ENCODE results near the gene PTPRK.
"Not testable (repeated sequence)": the region's sequence is repeated elsewhere in the genome, so short reads cannot be mapped to it uniquely, and the experiment has no call there.

PTPRK gene

GRCh38 chr6:128024046-128024445, 496.4 kb downstream of the PTPRK start:
- H3K9ac ChIP-seq (ENCODE audit: low read depth, low read length), result no peak overlapping the region
- H3K36me3 ChIP-seq (ENCODE audit: insufficient read depth, low read length), result no peaks in the 10 kb centered on the region
- no peaks in the 10 kb centered on the region for H3K9me3 ChIP-seq (ENCODE audit: control insufficient read depth, insufficient read depth, low read length)
- H3K4me1 ChIP-seq (ENCODE audit: insufficient read depth, low read length), result peaks cover 7% of the 10 kb centered on the region; the same call in 1 of the 2 replicates

GRCh38 chr6:128018821-128019220, 501.6 kb downstream of the PTPRK start:
- H3K4me1 ChIP-seq (ENCODE audit: insufficient read depth, low read length), result no peaks in the 10 kb centered on the region
- no peaks in the 10 kb centered on the region for H3K36me3 ChIP-seq (ENCODE audit: insufficient read depth, low read length)
- H3K9ac ChIP-seq (ENCODE audit: low read depth, low read length), result no peak overlapping the region
- H3K9me3 ChIP-seq (ENCODE audit: control insufficient read depth, insufficient read depth, low read length), result no peaks in the 10 kb centered on the region

- Histone ChIP-seq H3K4me1 (ENCODE audit: insufficient read depth, low read length) (no peaks in the 10 kb centered on the region), H3K9me3 (ENCODE audit: control insufficient read depth, insufficient read depth, low read length) (no peaks in the 10 kb centered on the region), H3K36me3 (ENCODE audit: insufficient read depth, low read length) (no peaks in the 10 kb centered on the region), H3K9ac (ENCODE audit: low read depth, low read length) (no peak overlapping the region)
Measured at GRCh38 chr6:128017288-128017687, 503.1 kb downstream of the PTPRK start.

- Histone ChIP-seq H3K4me1 (ENCODE audit: insufficient read depth, low read length) (no peaks in the 10 kb centered on the region), H3K36me3 (ENCODE audit: insufficient read depth, low read length) (no peaks in the 10 kb centered on the region), H3K9ac (ENCODE audit: low read depth, low read length) (no peak overlapping the region), H3K9me3 (ENCODE audit: control insufficient read depth, insufficient read depth, low read length) (no peaks in the 10 kb centered on the region)
Measured at GRCh38 chr6:128007658-128008057, 512.7 kb downstream of the PTPRK start.

- no peaks in the 10 kb centered on the region for H3K4me1 ChIP-seq (ENCODE audit: insufficient read depth, low read length)
- H3K9me3 ChIP-seq (ENCODE audit: control insufficient read depth, insufficient read depth, low read length), result no peaks in the 10 kb centered on the region
- H3K36me3 ChIP-seq (ENCODE audit: insufficient read depth, low read length), result no peaks in the 10 kb centered on the region
- H3K9ac ChIP-seq (ENCODE audit: low read depth, low read length), result no peak overlapping the region
Measured at GRCh38 chr6:128005009-128005408, 515.4 kb downstream of the PTPRK start.

GRCh38 chr6:128000363-128000762, 520.0 kb downstream of the PTPRK start:
- Histone ChIP-seq H3K36me3 (ENCODE audit: insufficient read depth, low read length) (no peaks in the 10 kb centered on the region), H3K9me3 (ENCODE audit: control insufficient read depth, insufficient read depth, low read length) (no peaks in the 10 kb centered on the region), H3K4me1 (ENCODE audit: insufficient read depth, low read length) (no peaks in the 10 kb centered on the region), H3K9ac (ENCODE audit: low read depth, low read length) (no peak overlapping the region)

- Histone ChIP-seq H3K9me3 (ENCODE audit: control insufficient read depth, insufficient read depth, low read length) (no peaks in the 10 kb centered on the region), H3K9ac (ENCODE audit: low read depth, low read length) (no peak overlapping the region), H3K36me3 (ENCODE audit: insufficient read depth, low read length) (no peaks in the 10 kb centered on the region), H3K4me1 (ENCODE audit: insufficient read depth, low read length) (no peaks in the 10 kb centered on the region)
Measured at GRCh38 chr6:127998985-127999384, 521.4 kb downstream of the PTPRK start.

- Histone ChIP-seq H3K9ac (ENCODE audit: low read depth, low read length) (no peak overlapping the region), H3K36me3 (ENCODE audit: insufficient read depth, low read length) (no peaks in the 10 kb centered on the region), H3K4me1 (ENCODE audit: insufficient read depth, low read length) (no peaks in the 10 kb centered on the region), H3K9me3 (ENCODE audit: control insufficient read depth, insufficient read depth, low read length) (no peaks in the 10 kb centered on the region)
Measured at GRCh38 chr6:127997496-127998164, 522.8 kb downstream of the PTPRK start.

GRCh38 chr6:127996925-127997324, 523.5 kb downstream of the PTPRK start:
- Histone ChIP-seq H3K9ac (ENCODE audit: low read depth, low read length) (no peak overlapping the region), H3K36me3 (ENCODE audit: insufficient read depth, low read length) (no peaks in the 10 kb centered on the region), H3K4me1 (ENCODE audit: insufficient read depth, low read length) (no peaks in the 10 kb centered on the region), H3K9me3 (ENCODE audit: control insufficient read depth, insufficient read depth, low read length) (no peaks in the 10 kb centered on the region)

GRCh38 chr6:127992144-127992543, 528.3 kb downstream of the PTPRK start:
- no peaks in the 10 kb centered on the region for H3K9me3 ChIP-seq (ENCODE audit: control insufficient read depth, insufficient read depth, low read length)
- no peaks in the 10 kb centered on the region for H3K4me1 ChIP-seq (ENCODE audit: insufficient read depth, low read length)
- H3K36me3 ChIP-seq (ENCODE audit: insufficient read depth, low read length), result no peaks in the 10 kb centered on the region

GRCh38 chr6:127990074-127990473, 530.3 kb downstream of the PTPRK start:
- Histone ChIP-seq H3K36me3 (ENCODE audit: insufficient read depth, low read length) (no peaks in the 10 kb centered on the region), H3K4me1 (ENCODE audit: insufficient read depth, low read length) (peaks cover 3% of the 10 kb centered on the region; the same call in 1 of the 2 replicates), H3K9me3 (ENCODE audit: control insufficient read depth, insufficient read depth, low read length) (no peaks in the 10 kb centered on the region), H3K9ac (ENCODE audit: low read depth, low read length) (no peak overlapping the region)

More at GRCh38 chr6:127992144-127992543, 528.3 kb downstream of the PTPRK start:
- H3K9ac ChIP-seq (ENCODE audit: low read depth, low read length), result no peak overlapping the region

GRCh38 chr6:127980996-127981395, 539.4 kb downstream of the PTPRK start:
- peaks cover 9% of the 10 kb centered on the region; the same call in 1 of the 2 replicates for H3K36me3 ChIP-seq (ENCODE audit: insufficient read depth, low read length)
- no peak overlapping the region for H3K9ac ChIP-seq (ENCODE audit: low read depth, low read length)
- H3K9me3 ChIP-seq (ENCODE audit: control insufficient read depth, insufficient read depth, low read length), result no peaks in the 10 kb centered on the region
- H3K4me1 ChIP-seq (ENCODE audit: insufficient read depth, low read length), result peaks cover 13% of the 10 kb centered on the region; the same call in 1 of the 2 replicates

GRCh38 chr6:127978185-127978584, 542.2 kb downstream of the PTPRK start:
- not testable (repeated sequence) for H3K9ac ChIP-seq (ENCODE audit: low read depth, low read length); H3K9me3 ChIP-seq (ENCODE audit: control insufficient read depth, insufficient read depth, low read length); H3K36me3 ChIP-seq (ENCODE audit: insufficient read depth, low read length); H3K4me1 ChIP-seq (ENCODE audit: insufficient read depth, low read length)

- no peak overlapping the region for H3K9ac ChIP-seq (ENCODE audit: low read depth, low read length)
- H3K9me3 ChIP-seq (ENCODE audit: control insufficient read depth, insufficient read depth, low read length), result no peaks in the 10 kb centered on the region
- peaks cover 9% of the 10 kb centered on the region; the same call in 1 of the 2 replicates for H3K36me3 ChIP-seq (ENCODE audit: insufficient read depth, low read length)
- H3K4me1 ChIP-seq (ENCODE audit: insufficient read depth, low read length), result no peaks in the 10 kb centered on the region
Measured at GRCh38 chr6:127976796-127977195, 543.6 kb downstream of the PTPRK start.

- Histone ChIP-seq H3K9me3 (ENCODE audit: control insufficient read depth, insufficient read depth, low read length) (no peaks in the 10 kb centered on the region), H3K36me3 (ENCODE audit: insufficient read depth, low read length) (peaks cover 6% of the 10 kb centered on the region; the same call in 1 of the 2 replicates), H3K9ac (ENCODE audit: low read depth, low read length) (no peak overlapping the region), H3K4me1 (ENCODE audit: insufficient read depth, low read length) (no peaks in the 10 kb centered on the region)
Measured at GRCh38 chr6:127976111-127976510, 544.3 kb downstream of the PTPRK start.
